GM19035 (cell line): ENCODE results near the gene TIMMDC1.
"Not testable (repeated sequence)": the region's sequence is repeated elsewhere in the genome, so short reads cannot be mapped to it uniquely, and the experiment has no call there.

Experiments
- ATAC-seq: cut with Tn5 transposase; IDR thresholded peaks from one replicate; pipeline ENCODE4 v1.9.1; 2021; ENCODE audit not compliant: unreplicated experiment

Gene TIMMDC1

GRCh38 chr3:119508172-119508845 is 10.0 kb downstream of the TIMMDC1 start:
- no peak for ATAC-seq

- ATAC-seq = no peak
Observed at GRCh38 chr3:119510690-119511089, 12.3 kb downstream of the TIMMDC1 start.

- no peak for ATAC-seq
Observed at GRCh38 chr3:119514637-119515036, 16.3 kb downstream of the TIMMDC1 start.

GRCh38 chr3:119517112-119517511 is 18.8 kb downstream of the TIMMDC1 start:
- ATAC-seq = no peak

GRCh38 chr3:119518026-119518425 is 19.7 kb downstream of the TIMMDC1 start:
- no peak for ATAC-seq

- ATAC-seq = no peak
Observed at GRCh38 chr3:119524931-119525662, 26.8 kb downstream of the TIMMDC1 start.

- ATAC-seq = no peak
Observed at GRCh38 chr3:119527714-119528113, 29.4 kb downstream of the TIMMDC1 start.

- ATAC-seq = no peak
Observed at GRCh38 chr3:119529883-119530282, 31.5 kb downstream of the TIMMDC1 start.

GRCh38 chr3:119530456-119530855 is 32.1 kb downstream of the TIMMDC1 start:
- no peak for ATAC-seq

GRCh38 chr3:119531151-119531550 is 32.8 kb downstream of the TIMMDC1 start:
- ATAC-seq = no peak

- no peak for ATAC-seq
Observed at GRCh38 chr3:119534296-119534695, 35.9 kb downstream of the TIMMDC1 start.

GRCh38 chr3:119536757-119537156 is 38.4 kb downstream of the TIMMDC1 start:
- no peak for ATAC-seq

- ATAC-seq = no peak
Observed at GRCh38 chr3:119538772-119539171, 40.4 kb downstream of the TIMMDC1 start.

- no peak for ATAC-seq
Observed at GRCh38 chr3:119541547-119541946, 43.2 kb downstream of the TIMMDC1 start.

GRCh38 chr3:119542168-119542767 is 43.9 kb downstream of the TIMMDC1 start:
- no peak for ATAC-seq

- no peak for ATAC-seq
Observed at GRCh38 chr3:119543147-119543546, 44.8 kb downstream of the TIMMDC1 start.

GRCh38 chr3:119547227-119547626 is 48.9 kb downstream of the TIMMDC1 start:
- ATAC-seq = no peak

GRCh38 chr3:119548341-119548740 is 50.0 kb downstream of the TIMMDC1 start:
- ATAC-seq = no peak

- no peak for ATAC-seq
Observed at GRCh38 chr3:119550192-119550910, 52.0 kb downstream of the TIMMDC1 start.

GRCh38 chr3:119551598-119551997 is 53.3 kb downstream of the TIMMDC1 start:
- no peak for ATAC-seq

- ATAC-seq = not testable (repeated sequence)
Observed at GRCh38 chr3:119552928-119553327, 54.6 kb downstream of the TIMMDC1 start.
